Motor neuron (in vitro differentiated cells): ENCODE measurements around the gene LRRC1. TPM values are rescaled to one million over a fixed set of nuclear protein-coding genes. Genes with fewer than 3 reads are reported as not detected.

ENCODE experiments used
- ATAC-seq, 8 experiments: fragments of 200-7000 bp; cut with Tn5 transposase; replicated peaks in 6 of 8; 2 replicates each; pipeline ENCODE4 v1.8.0; 2021; ENCODE audit warnings: mild to moderate bottlenecking in 8 of 8, moderate library complexity in 8 of 8
- H3K27ac ChIP-seq, 2 donors: fragments of 250-450 bp; sonication (Bioruptor Pico); 2 replicates each; pipeline ENCODE4 v1.9.0; 2021; ENCODE audit warnings: antibody characterized with exemption in 2 of 2, mild to moderate bottlenecking in 2 of 2, moderate library complexity in 1 of 2
- H3K4me1 ChIP-seq, 2 donors: fragments of 250-450 bp; sonication (Bioruptor Pico); replicated peaks in 1 of 2; 2 replicates each; pipeline ENCODE4 v1.6.1; 2021; ENCODE audit warnings: antibody characterized with exemption in 2 of 2, mild to moderate bottlenecking in 2 of 2, moderate library complexity in 1 of 2
- H3K4me3 ChIP-seq, 5 donors: fragments of 250-450 bp; sonication (Bioruptor Pico); 2 replicates each; pipeline ENCODE4 v1.9.0; 2021; ENCODE audit warnings: antibody characterized with exemption in 5 of 5, mild to moderate bottlenecking in 5 of 5, moderate library complexity in 4 of 5
- WGBS, 10 experiments: fragments of 450-650 bp; shearing (Covaris generic); methylation state at CpG; one replicate each; pipeline ENCODE4 v1.0.0; 2022; 5-methylcytosine and 5-hydroxymethylcytosine counted together
- in situ Hi-C, 9 experiments: fragments of 400-800 bp; cut with MboI; loops; one replicate each; pipeline ENCODE4 v1.15.0; 2021; ENCODE audit warnings: low sequenced_read_pairs in 9 of 9, low pct_unique_long_range_greater_than_20kb in 2 of 9; ENCODE audit not compliant: unreplicated experiment in 9 of 9
- total RNA-seq, 8 experiments: library from RNA; unstranded; fragments of 300-600 nt; gene quantifications; 2 replicates each; pipeline versions ENCODE4 v1.2.3 to v1.2.4, GENCODE V29; 2022

The LRRC1 gene
- 1 to 10 TPM; 4.3 to 9.3 (median 7.8) TPM for total RNA-seq

GRCh38 chr6:53794720-53795339 is at the start of gene LRRC1:
LRRC1 (plus strand) TSS chr6:53795005; CDS start chr6:53795257, 252 bp downstream.
- peaks cover 5 to 6% of the 10 kb centered on the region in 2 donors for H3K4me1 ChIP-seq
- in situ Hi-C loops, result loop anchor here in 2 of 9 experiments (25.0 kb wide), 2 partner anchors 142 to 167 kb away; no protein-coding TSS in a partner anchor

GRCh38 chr6:53746442-53747103 is 48.2 kb upstream of the LRRC1 start:
- WGBS, 10 experiments, result 0 to 73% (median 34%) methylated on average over 1 to 3 of the region's 3 CpGs
- ATAC-seq, result no peak
- Histone ChIP-seq H3K27ac (no peak overlapping the region), H3K4me1 (no peaks in the 10 kb centered on the region), H3K4me3 (no peak overlapping the region)
- in situ Hi-C loops, result loop anchor here in 1 of 9 experiments (25.0 kb wide), 1 partner anchor 216 kb away; no protein-coding TSS in a partner anchor

More at GRCh38 chr6:53794720-53795339, at the start of gene LRRC1:
- peak; percentile 62 to 84 (median 81) for ATAC-seq
- WGBS, 10 experiments, result 0% methylated on average over 1 to 23 of the region's 75 CpGs; no CpG with 5 or more reads in 6 of the 10 experiments
- peak within 1 kb of the TSS; percentile 54 to 61 for H3K27ac ChIP-seq
- H3K4me3 ChIP-seq, result peak within 1 kb of the TSS; percentile 50 to 75 (median 63)

GRCh38 chr6:53750052-53750650 is 44.7 kb upstream of the LRRC1 start:
- H3K4me1 ChIP-seq, result no peaks in the 10 kb centered on the region
- H3K4me3 ChIP-seq, result no peak overlapping the region
- in situ Hi-C loops, result no loop called here
- ATAC-seq, result peak in 2 of 8 experiments; percentile 56 to 65
- WGBS, 10 experiments, result 14 to 100% (median 67%) methylated on average over 1 to 2 of the region's 2 CpGs; no CpG with 5 or more reads in 1 of the 10 experiments
- no peak overlapping the region for H3K27ac ChIP-seq

- Histone ChIP-seq H3K4me1 (no peaks in the 10 kb centered on the region), H3K27ac (no peak overlapping the region), H3K4me3 (no peak overlapping the region)
- 0 to 43% (median 0%) methylated on average over 1 of the region's 1 CpG; no CpG with 5 or more reads in 3 of the 10 experiments for WGBS, 10 experiments
- in situ Hi-C loops, result no loop called here
- no peak for ATAC-seq
Observed at GRCh38 chr6:53751417-53751816, 43.4 kb upstream of the LRRC1 start.

GRCh38 chr6:53752440-53752839 is 42.4 kb upstream of the LRRC1 start:
- Histone ChIP-seq H3K27ac (no peak overlapping the region), H3K4me3 (no peak overlapping the region), H3K4me1 (no peaks in the 10 kb centered on the region)
- in situ Hi-C loops, result no loop called here
- WGBS, 10 experiments, result 67 to 100% (median 90%) methylated on average over 1 to 3 of the region's 3 CpGs; no CpG with 5 or more reads in 2 of the 10 experiments
- no peak for ATAC-seq

- Histone ChIP-seq H3K4me1 (no peaks in the 10 kb centered on the region), H3K27ac (no peak overlapping the region), H3K4me3 (no peak overlapping the region)
- peak in 2 of 8 experiments; percentile 86 to 92 for ATAC-seq
- in situ Hi-C loops, result no loop called here
- WGBS, 10 experiments, result 0 to 100% (median 74%) methylated on average over 1 to 4 of the region's 4 CpGs
Observed at GRCh38 chr6:53752856-53753255, 41.9 kb upstream of the LRRC1 start.

- 43 to 90% (median 79%) methylated on average over 1 to 4 of the region's 4 CpGs; no CpG with 5 or more reads in 2 of the 10 experiments for WGBS, 10 experiments
- no peak for ATAC-seq
- no peaks in the 10 kb centered on the region for H3K4me1 ChIP-seq
- H3K27ac ChIP-seq, result no peak overlapping the region
- no peak overlapping the region for H3K4me3 ChIP-seq
- in situ Hi-C loops, result no loop called here
Observed at GRCh38 chr6:53754330-53754729, 40.5 kb upstream of the LRRC1 start.

- Histone ChIP-seq H3K4me3 (no peak overlapping the region), H3K27ac (no peak overlapping the region), H3K4me1 (no peaks in the 10 kb centered on the region)
- WGBS, 10 experiments, result 61 to 100% (median 91%) methylated on average over 1 to 3 of the region's 3 CpGs
- in situ Hi-C loops, result no loop called here
- ATAC-seq, result no peak
Observed at GRCh38 chr6:53756396-53756795, 38.4 kb upstream of the LRRC1 start.

GRCh38 chr6:53758496-53758895 is 36.3 kb upstream of the LRRC1 start:
- no peaks in the 10 kb centered on the region for H3K4me1 ChIP-seq
- in situ Hi-C loops, result no loop called here
- H3K27ac ChIP-seq, result no peak overlapping the region
- no peak for ATAC-seq
- H3K4me3 ChIP-seq, result no peak overlapping the region
- WGBS, 10 experiments, result 0 to 100% (median 67%) methylated on average over 1 of the region's 1 CpG; no CpG with 5 or more reads in 1 of the 10 experiments

GRCh38 chr6:53761036-53761435 is 33.8 kb upstream of the LRRC1 start:
- Histone ChIP-seq H3K4me1 (no peaks in the 10 kb centered on the region), H3K27ac (no peak overlapping the region), H3K4me3 (no peak overlapping the region)
- no peak for ATAC-seq
- in situ Hi-C loops, result no loop called here
- WGBS, 10 experiments, result 20 to 100% (median 69%) methylated on average over 1 of the region's 1 CpG; no CpG with 5 or more reads in 2 of the 10 experiments

GRCh38 chr6:53765270-53765669 is 29.5 kb upstream of the LRRC1 start:
- Histone ChIP-seq H3K4me3 (no peak overlapping the region), H3K4me1 (no peaks in the 10 kb centered on the region), H3K27ac (no peak overlapping the region)
- no peak for ATAC-seq
- in situ Hi-C loops, result no loop called here
- WGBS, 10 experiments, result 80 to 100% (median 93%) methylated on average over 1 to 3 of the region's 3 CpGs; no CpG with 5 or more reads in 3 of the 10 experiments

GRCh38 chr6:53766930-53767329 is 27.9 kb upstream of the LRRC1 start:
- H3K4me1 ChIP-seq, result no peaks in the 10 kb centered on the region
- ATAC-seq, result no peak
- in situ Hi-C loops, result no loop called here

GRCh38 chr6:53767941-53768340 is 26.9 kb upstream of the LRRC1 start:
- WGBS, 10 experiments, result 0 to 100% (median 0%) methylated on average over 1 to 4 of the region's 4 CpGs; no CpG with 5 or more reads in 1 of the 10 experiments
- H3K4me1 ChIP-seq, result no peaks in the 10 kb centered on the region
- H3K4me3 ChIP-seq, result no peak overlapping the region
- in situ Hi-C loops, result no loop called here
- ATAC-seq, result no peak
- no peak overlapping the region for H3K27ac ChIP-seq

More at GRCh38 chr6:53766930-53767329, 27.9 kb upstream of the LRRC1 start:
- Histone ChIP-seq H3K4me3 (no peak overlapping the region), H3K27ac (no peak overlapping the region)
